Measurements from ENCODE around the gene ALDH1A1. TPM values are rescaled to one million over a fixed set of nuclear protein-coding genes. Genes with fewer than 3 reads are reported as not detected.

Gene ALDH1A1
- total RNA-seq, 2 donors from 2014 or later, result not detected

- Mint-ChIP-seq H3K27me3 (ENCODE audit: low read depth) (peaks cover 7% of the 10 kb centered on the region), H3K9me3 (no peaks in the 10 kb centered on the region), H3K36me3 (ENCODE audit: insufficient read depth in 2 of 2) (no peaks in the 10 kb centered on the region), H3K4me1 (ENCODE audit: low read depth) (no peaks in the 10 kb centered on the region), H3K27ac (no peak overlapping the region), H3K4me3 (no peak overlapping the region)
- ATAC-seq (replicated peaks in 1 of 2), result no peak
- no peak for DNase-seq
Observed at GRCh38 chr9:72915659-72916058, 37.2 kb downstream of the ALDH1A1 start.

GRCh38 chr9:72914750-72915149 is 38.1 kb downstream of the ALDH1A1 start:
- ATAC-seq (replicated peaks in 1 of 2) (no peak), DNase-seq (no peak)
- no peaks in the 10 kb centered on the region for H3K36me3 Mint-ChIP-seq (ENCODE audit: insufficient read depth in 2 of 2)
- H3K27me3 Mint-ChIP-seq (ENCODE audit: low read depth), result peaks cover 7% of the 10 kb centered on the region
- H3K9me3 Mint-ChIP-seq, result no peaks in the 10 kb centered on the region
- H3K4me3 Mint-ChIP-seq, result no peak overlapping the region
- no peaks in the 10 kb centered on the region for H3K4me1 Mint-ChIP-seq (ENCODE audit: low read depth)
- H3K27ac Mint-ChIP-seq, result no peak overlapping the region

DNA sequence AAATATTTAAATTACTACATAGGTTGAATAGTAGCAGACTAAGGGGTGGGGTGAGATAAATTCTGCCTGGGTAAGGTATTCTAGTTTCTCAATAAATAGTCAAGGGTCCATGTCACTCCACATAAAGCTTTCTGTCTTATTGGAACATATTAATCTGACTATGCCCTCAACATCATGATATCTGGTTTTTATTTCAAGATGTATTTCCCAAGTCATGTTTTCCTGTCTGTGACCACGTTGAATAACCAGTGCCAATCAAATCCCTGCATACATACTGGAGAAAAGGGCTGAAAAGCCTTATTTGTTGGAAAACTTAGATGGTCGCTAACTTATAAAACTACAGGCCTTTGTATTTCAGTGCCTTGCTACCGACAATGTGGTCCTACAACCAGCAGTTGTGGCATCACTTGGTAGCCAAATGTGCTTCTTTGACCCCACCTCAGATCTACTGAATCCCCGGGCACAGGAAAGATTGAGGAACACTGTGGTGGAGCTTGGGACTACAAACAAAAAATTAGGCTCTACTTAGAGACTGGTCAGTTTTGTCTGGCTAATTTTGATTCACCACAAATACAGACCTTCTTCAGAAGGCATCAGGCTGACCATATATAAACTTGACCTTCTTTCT is 39.4 kb downstream of the ALDH1A1 start:
- Mint-ChIP-seq H3K27ac (no peak overlapping the region), H3K4me3 (no peak overlapping the region), H3K9me3 (no peaks in the 10 kb centered on the region), H3K4me1 (ENCODE audit: low read depth) (no peaks in the 10 kb centered on the region), H3K36me3 (ENCODE audit: insufficient read depth in 2 of 2) (no peaks in the 10 kb centered on the region), H3K27me3 (ENCODE audit: low read depth) (no peaks in the 10 kb centered on the region)
- DNase-seq (no peak), ATAC-seq (replicated peaks in 1 of 2) (no peak)

DNA sequence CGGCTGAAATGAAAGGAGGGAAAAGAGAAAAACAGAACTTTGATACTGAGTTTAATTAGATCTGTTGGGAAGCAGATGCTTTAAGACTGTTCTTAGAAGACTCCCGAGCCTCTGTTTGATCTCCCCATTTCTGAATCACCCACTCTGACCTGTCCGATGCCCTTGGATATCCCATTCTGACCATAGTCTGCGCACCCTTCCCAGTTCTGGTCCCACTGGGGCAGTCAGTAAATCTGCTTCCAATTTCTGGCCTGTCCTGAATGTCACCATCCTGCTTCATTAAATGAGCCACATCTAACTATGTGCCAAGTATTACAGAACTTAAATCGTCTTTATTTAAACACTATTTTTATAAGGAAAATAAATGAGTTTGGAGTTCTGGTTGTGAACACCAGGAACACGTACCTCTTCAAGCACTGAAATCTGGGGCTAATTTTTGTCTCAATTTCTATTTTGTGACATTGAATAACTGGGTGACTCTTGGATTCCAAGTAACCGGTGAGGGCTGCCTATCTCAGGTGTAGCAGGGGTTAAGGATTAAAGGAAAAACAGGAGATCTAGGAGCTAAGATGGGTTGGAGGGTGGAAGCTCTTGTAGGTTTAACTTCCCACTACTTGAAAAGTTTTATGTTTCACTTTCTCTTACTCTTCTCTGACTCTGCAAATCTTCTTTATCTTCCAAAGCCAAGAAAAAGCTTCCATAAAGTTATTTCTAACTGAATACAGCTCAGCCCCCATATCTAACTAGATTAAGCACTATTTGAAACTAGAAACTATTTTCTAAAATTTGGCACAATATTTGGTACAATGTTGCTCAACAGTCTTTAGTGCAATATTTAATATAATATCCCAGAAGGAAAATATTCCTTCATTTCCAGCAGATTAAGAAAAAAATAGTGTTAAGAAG is 40.1 kb downstream of the ALDH1A1 start:
- no peaks in the 10 kb centered on the region for H3K27me3 Mint-ChIP-seq (ENCODE audit: low read depth)
- no peak for ATAC-seq (replicated peaks in 1 of 2)
- H3K27ac Mint-ChIP-seq, result no peak overlapping the region
- H3K9me3 Mint-ChIP-seq, result no peaks in the 10 kb centered on the region
- no peak for DNase-seq
- no peak overlapping the region for H3K4me3 Mint-ChIP-seq
- H3K4me1 Mint-ChIP-seq (ENCODE audit: low read depth), result no peaks in the 10 kb centered on the region
- H3K36me3 Mint-ChIP-seq (ENCODE audit: insufficient read depth in 2 of 2), result no peaks in the 10 kb centered on the region

GRCh38 chr9:72911816-72912215 is 41.0 kb downstream of the ALDH1A1 start:
- no peaks in the 10 kb centered on the region for H3K9me3 Mint-ChIP-seq
- H3K27me3 Mint-ChIP-seq (ENCODE audit: low read depth), result no peaks in the 10 kb centered on the region
- no peak for ATAC-seq (replicated peaks in 1 of 2)
- H3K36me3 Mint-ChIP-seq (ENCODE audit: insufficient read depth in 2 of 2), result no peaks in the 10 kb centered on the region
- DNase-seq, result no peak
- H3K4me3 Mint-ChIP-seq, result no peak overlapping the region
- H3K4me1 Mint-ChIP-seq (ENCODE audit: low read depth), result no peaks in the 10 kb centered on the region
- H3K27ac Mint-ChIP-seq, result no peak overlapping the region

- Mint-ChIP-seq H3K36me3 (ENCODE audit: insufficient read depth in 2 of 2) (no peaks in the 10 kb centered on the region), H3K4me1 (ENCODE audit: low read depth) (no peaks in the 10 kb centered on the region), H3K27me3 (ENCODE audit: low read depth) (no peaks in the 10 kb centered on the region)
Observed at GRCh38 chr9:72911247-72911775, 41.5 kb downstream of the ALDH1A1 start.

GRCh38 chr9:72909428-72909827 is 43.4 kb downstream of the ALDH1A1 start:
- no peaks in the 10 kb centered on the region for H3K4me1 Mint-ChIP-seq (ENCODE audit: low read depth)
- DNase-seq (no peak), ATAC-seq (replicated peaks in 1 of 2) (no peak)
- no peaks in the 10 kb centered on the region for H3K36me3 Mint-ChIP-seq (ENCODE audit: insufficient read depth in 2 of 2)
- no peak overlapping the region for H3K4me3 Mint-ChIP-seq
- no peaks in the 10 kb centered on the region for H3K27me3 Mint-ChIP-seq (ENCODE audit: low read depth)
- H3K27ac Mint-ChIP-seq, result no peak overlapping the region
- no peaks in the 10 kb centered on the region for H3K9me3 Mint-ChIP-seq

More at GRCh38 chr9:72911247-72911775, 41.5 kb downstream of the ALDH1A1 start:
- DNase-seq (no peak), ATAC-seq (replicated peaks in 1 of 2) (no peak)
- H3K4me3 Mint-ChIP-seq, result no peak overlapping the region
- no peak overlapping the region for H3K27ac Mint-ChIP-seq
- no peaks in the 10 kb centered on the region for H3K9me3 Mint-ChIP-seq

GRCh38 chr9:72907421-72907820 is 45.4 kb downstream of the ALDH1A1 start:
- ATAC-seq (replicated peaks in 1 of 2), result no peak
- DNase-seq, result no peak
- Mint-ChIP-seq H3K27me3 (ENCODE audit: low read depth) (no peaks in the 10 kb centered on the region), H3K36me3 (ENCODE audit: insufficient read depth in 2 of 2) (no peaks in the 10 kb centered on the region), H3K27ac (no peak overlapping the region), H3K9me3 (no peaks in the 10 kb centered on the region), H3K4me1 (ENCODE audit: low read depth) (no peaks in the 10 kb centered on the region), H3K4me3 (no peak overlapping the region)

DNA sequence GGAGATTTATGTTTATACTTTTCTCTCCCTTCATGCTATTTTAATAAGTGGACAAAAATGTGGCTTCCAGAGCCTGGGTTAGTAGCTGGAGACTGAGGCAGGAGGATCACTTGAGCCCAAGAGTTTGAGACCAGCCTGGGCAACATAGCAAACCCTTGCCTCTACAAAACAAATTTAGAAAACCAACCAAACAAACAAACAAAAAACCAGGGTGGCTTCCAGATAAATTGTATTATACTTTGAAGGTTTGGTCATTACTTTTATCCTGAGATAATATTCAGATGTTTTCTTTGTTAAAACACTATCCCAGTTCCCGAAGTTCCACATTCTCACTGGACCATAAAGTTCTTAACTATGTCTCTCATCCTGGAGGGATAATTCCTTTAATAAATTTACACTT is 46.0 kb downstream of the ALDH1A1 start:
- Mint-ChIP-seq H3K4me3 (no peak overlapping the region), H3K27ac (no peak overlapping the region), H3K27me3 (ENCODE audit: low read depth) (no peaks in the 10 kb centered on the region), H3K9me3 (no peaks in the 10 kb centered on the region), H3K4me1 (ENCODE audit: low read depth) (no peaks in the 10 kb centered on the region), H3K36me3 (ENCODE audit: insufficient read depth in 2 of 2) (no peaks in the 10 kb centered on the region)
- DNase-seq (no peak), ATAC-seq (replicated peaks in 1 of 2) (no peak)

DNA sequence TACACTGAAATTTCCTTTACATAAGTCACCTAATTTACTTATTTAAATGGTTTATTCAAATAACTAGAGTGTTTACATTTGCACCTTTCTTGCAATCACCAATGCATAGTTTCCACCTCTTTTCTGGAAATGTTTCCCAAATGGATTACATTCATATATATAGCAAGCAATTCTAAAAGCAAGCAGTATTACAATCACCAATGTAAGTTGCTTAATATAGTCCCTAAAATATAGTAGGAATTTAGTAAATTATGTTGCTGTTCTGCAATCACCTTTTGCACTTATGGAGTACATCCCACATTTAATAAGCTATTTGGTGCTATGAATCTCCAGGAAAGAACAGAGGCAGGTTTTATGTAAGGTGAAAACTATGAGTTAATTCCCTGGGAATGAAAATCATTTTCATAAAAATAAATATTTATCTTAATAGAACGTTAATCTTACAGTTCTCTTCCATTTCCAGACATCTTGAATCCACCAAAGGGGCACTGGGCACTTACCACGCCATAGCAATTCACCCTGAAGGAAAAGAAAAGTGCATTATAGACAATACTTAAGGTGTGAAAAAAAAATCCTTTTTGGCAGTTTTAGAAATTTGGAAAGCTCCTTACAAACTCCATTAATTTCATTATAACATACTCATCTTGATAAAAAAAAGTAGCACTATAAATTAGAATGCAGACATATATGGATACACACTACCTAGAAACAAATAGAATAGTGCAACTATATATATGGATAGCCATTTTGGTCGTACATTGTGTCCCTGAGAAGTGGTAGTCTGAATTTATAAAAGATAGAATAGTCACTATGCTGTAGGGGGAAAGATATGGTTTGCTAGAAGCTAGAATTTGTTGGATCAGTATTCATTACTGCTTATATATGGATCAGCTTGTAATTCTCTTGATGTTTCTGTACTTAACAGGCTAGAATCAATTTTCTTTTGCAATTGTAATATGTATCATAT is 47.1 kb downstream of the ALDH1A1 start:
- no peaks in the 10 kb centered on the region for H3K27me3 Mint-ChIP-seq (ENCODE audit: low read depth)
- no peak for DNase-seq
- no peak overlapping the region for H3K4me3 Mint-ChIP-seq
- no peaks in the 10 kb centered on the region for H3K4me1 Mint-ChIP-seq (ENCODE audit: low read depth)
- ATAC-seq (replicated peaks in 1 of 2), result no peak
- no peaks in the 10 kb centered on the region for H3K36me3 Mint-ChIP-seq (ENCODE audit: insufficient read depth in 2 of 2)
- H3K9me3 Mint-ChIP-seq, result no peaks in the 10 kb centered on the region
- no peak overlapping the region for H3K27ac Mint-ChIP-seq

DNA sequence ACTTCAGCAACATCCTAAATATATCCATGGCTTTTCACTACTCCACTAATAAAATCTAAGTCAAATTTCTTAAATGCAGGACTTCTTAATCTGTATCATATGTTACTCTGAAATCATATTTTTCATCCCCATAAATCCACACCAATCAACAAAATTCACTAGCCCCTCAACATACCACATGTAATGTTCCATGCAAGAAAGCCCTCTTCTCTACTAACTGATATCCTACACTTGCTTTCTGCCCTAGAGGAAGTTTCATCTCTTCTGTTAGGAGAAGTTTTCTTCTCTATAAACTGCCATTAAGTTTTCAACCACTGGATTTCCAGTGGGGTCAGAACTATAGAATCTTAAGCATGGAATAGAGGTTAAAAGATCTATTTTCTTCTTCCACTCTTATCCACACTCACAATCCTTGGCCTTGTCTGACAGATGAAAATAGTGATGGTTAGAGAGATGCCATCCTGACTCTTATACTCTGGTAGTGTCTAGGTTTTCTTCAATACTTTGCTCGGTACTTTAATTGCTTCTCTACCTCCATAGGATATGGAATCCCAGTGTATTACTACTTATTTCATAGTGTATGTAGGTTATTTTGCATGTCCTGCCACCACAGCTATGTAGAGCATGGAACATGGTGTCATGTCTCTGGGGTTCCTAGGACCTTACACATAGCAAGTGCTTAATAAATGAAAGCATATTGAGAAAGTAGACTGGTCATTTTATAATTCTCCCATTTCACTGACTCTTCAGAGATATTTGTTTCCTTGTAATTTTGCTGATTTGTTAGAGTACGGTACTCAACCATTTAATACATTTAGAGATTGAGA is 48.4 kb downstream of the ALDH1A1 start:
- Mint-ChIP-seq H3K27ac (no peak overlapping the region), H3K4me3 (no peak overlapping the region), H3K9me3 (no peaks in the 10 kb centered on the region), H3K27me3 (ENCODE audit: low read depth) (no peaks in the 10 kb centered on the region), H3K36me3 (ENCODE audit: insufficient read depth in 2 of 2) (no peaks in the 10 kb centered on the region), H3K4me1 (ENCODE audit: low read depth) (no peaks in the 10 kb centered on the region)
- no peak for DNase-seq
- no peak for ATAC-seq (replicated peaks in 1 of 2)

DNA sequence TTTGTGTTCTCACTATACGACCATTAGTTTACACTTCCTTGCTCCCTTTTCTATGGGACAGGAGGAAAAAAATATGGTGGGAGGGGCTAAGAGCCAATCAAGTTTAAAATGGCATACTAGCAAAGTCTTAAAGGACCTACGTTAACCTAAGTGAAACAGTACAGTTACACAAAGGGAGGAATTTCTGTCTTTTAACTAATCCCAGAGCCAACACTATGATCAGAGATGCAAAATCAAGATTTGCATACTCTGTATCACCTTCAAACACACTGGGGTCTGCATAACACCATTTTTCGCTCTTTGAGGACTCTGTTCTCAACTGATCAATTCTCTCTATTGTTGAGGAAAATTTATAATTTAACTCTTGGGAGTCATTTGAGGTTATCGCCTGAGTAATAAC is 49.8 kb downstream of the ALDH1A1 start:
- no peaks in the 10 kb centered on the region for H3K4me1 Mint-ChIP-seq (ENCODE audit: low read depth)
- no peak overlapping the region for H3K4me3 Mint-ChIP-seq
- H3K36me3 Mint-ChIP-seq (ENCODE audit: insufficient read depth in 2 of 2), result no peaks in the 10 kb centered on the region

More for the DNA sequence above, 49.8 kb downstream of the ALDH1A1 start:
- DNase-seq (no peak), ATAC-seq (replicated peaks in 1 of 2) (no peak)
- peaks cover 3% of the 10 kb centered on the region for H3K27me3 Mint-ChIP-seq (ENCODE audit: low read depth)
- no peak overlapping the region for H3K27ac Mint-ChIP-seq
- no peaks in the 10 kb centered on the region for H3K9me3 Mint-ChIP-seq
